HL-60 (cell line): Measurements from ENCODE around the gene MRPS24.

Source experiments
- DNase-seq, 2 experiments: peaks; one replicate each; pipeline ENCODE4 v3.0.0-alpha.2; 2010 to 2020; ENCODE audit warnings: low read depth in 1 of 2, low spot score in 1 of 2
- H3K27ac ChIP-seq: fragments of 250-450 bp; sonication (Bioruptor Pico); replicated peaks from 2 replicates; pipeline ENCODE4 v1.5.1; 2020; ENCODE audit warnings: mild to moderate bottlenecking, moderate library complexity
- H3K27me3 ChIP-seq: fragments of 250-450 bp; sonication (Bioruptor Pico); 2 replicates; pipeline ENCODE4 v1.5.1; 2021; ENCODE audit warnings: mild to moderate bottlenecking, moderate library complexity; ENCODE audit not compliant: insufficient read depth, poor library complexity, severe bottlenecking
- H3K4me3 ChIP-seq: replicated peaks from 2 replicates; pipeline ENCODE4 v1.5.1; 2011; ENCODE audit warnings: mild to moderate bottlenecking, control low read depth, low read length; ENCODE audit not compliant: insufficient read depth
- GABPA ChIP-seq: IDR thresholded peaks from 2 replicates; pipeline ENCODE4 v1.6.1; 2012; ENCODE audit warnings: low read depth
- POLR2AphosphoS5 ChIP-seq: IDR thresholded peaks from 2 replicates; pipeline ENCODE4 v1.6.1; 2012; ENCODE audit warnings: low read depth
- SPI1 ChIP-seq: IDR thresholded peaks from 2 replicates; pipeline ENCODE4 v1.6.1; 2012; ENCODE audit warnings: low read depth, mild to moderate bottlenecking, borderline replicate concordance
- TF ChIP-seq, protein P1 (sequence below): IDR thresholded peaks from one replicate; pipeline ENCODE4 v1.5.1; 2011; ENCODE audit warnings: low read length, control low read depth, inconsistent platforms; ENCODE audit not compliant: insufficient read depth
- TF ChIP-seq, protein P2 (sequence below): IDR thresholded peaks from 2 replicates; pipeline ENCODE4 v1.6.1; 2012; ENCODE audit warnings: low read depth; ENCODE audit not compliant: insufficient replicate concordance

Gene MRPS24

DNA sequence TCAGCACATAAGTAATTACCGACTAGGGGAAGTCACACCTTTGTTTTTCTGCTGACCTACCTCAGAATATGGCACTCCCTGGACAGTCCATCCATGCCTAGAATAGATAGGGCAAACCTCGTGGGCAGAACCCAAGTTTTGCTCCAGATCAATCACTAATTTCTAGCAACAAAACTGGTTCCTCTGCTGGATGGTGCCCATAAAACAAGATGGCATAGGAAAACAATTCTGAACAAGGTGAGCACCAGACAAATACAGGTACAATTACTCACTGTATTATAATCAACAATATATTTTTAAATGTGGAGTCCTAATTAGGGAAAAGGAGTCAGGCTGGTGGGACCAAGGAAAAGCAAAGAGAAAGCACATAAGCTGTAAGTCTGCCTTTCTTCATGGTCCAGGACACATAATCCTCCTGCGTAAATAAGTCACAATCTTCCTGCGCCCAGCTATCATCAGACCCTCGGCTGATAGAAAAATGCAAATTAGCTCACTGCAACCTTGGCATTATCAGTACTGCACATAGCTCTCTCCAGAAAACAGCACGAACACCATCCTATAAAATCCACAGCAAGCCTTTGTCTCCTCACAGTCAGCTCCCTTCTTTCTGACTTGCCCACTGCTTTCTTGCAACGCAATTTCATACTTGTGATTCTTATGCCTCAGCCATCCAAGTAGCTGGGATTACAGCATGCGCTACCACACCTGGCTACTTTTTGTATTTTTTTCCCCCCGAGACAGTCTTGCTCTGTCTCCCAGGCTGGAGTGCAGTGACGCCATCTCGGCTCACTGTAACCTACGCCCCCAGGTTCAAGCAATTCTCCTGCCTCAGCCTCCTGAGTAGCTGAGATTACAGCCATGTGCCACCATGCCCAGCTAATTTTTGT lies 22.0 kb upstream of the MRPS24 start:
- DNase-seq, result no peak
- TF ChIP-seq, protein P1, sequence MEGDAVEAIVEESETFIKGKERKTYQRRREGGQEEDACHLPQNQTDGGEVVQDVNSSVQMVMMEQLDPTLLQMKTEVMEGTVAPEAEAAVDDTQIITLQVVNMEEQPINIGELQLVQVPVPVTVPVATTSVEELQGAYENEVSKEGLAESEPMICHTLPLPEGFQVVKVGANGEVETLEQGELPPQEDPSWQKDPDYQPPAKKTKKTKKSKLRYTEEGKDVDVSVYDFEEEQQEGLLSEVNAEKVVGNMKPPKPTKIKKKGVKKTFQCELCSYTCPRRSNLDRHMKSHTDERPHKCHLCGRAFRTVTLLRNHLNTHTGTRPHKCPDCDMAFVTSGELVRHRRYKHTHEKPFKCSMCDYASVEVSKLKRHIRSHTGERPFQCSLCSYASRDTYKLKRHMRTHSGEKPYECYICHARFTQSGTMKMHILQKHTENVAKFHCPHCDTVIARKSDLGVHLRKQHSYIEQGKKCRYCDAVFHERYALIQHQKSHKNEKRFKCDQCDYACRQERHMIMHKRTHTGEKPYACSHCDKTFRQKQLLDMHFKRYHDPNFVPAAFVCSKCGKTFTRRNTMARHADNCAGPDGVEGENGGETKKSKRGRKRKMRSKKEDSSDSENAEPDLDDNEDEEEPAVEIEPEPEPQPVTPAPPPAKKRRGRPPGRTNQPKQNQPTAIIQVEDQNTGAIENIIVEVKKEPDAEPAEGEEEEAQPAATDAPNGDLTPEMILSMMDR, result no peak
- Histone ChIP-seq H3K27ac (no peak overlapping the region), H3K4me3 (no peak overlapping the region), H3K27me3 (no peaks in the 10 kb centered on the region)

DNA sequence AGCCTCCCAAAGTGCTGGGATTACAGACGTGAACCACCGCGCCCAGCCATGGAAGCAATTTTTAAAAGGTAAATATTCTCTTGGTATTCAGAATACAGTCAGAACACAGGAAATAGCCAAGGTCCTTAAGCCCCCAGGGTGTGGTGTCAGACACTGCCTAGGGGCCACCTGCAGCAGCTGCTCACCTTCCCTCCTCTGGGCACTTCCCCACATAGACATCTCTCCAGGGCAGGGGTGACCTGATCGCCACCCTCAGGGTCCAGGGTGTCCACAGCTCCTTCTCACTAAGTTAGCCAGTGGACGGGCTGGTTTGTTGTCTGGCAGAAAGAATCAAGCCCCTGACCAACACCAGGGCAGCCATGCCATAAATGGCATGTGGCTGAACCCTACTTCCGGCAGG lies 21.2 kb upstream of the MRPS24 start:
- TF ChIP-seq, protein P2, sequence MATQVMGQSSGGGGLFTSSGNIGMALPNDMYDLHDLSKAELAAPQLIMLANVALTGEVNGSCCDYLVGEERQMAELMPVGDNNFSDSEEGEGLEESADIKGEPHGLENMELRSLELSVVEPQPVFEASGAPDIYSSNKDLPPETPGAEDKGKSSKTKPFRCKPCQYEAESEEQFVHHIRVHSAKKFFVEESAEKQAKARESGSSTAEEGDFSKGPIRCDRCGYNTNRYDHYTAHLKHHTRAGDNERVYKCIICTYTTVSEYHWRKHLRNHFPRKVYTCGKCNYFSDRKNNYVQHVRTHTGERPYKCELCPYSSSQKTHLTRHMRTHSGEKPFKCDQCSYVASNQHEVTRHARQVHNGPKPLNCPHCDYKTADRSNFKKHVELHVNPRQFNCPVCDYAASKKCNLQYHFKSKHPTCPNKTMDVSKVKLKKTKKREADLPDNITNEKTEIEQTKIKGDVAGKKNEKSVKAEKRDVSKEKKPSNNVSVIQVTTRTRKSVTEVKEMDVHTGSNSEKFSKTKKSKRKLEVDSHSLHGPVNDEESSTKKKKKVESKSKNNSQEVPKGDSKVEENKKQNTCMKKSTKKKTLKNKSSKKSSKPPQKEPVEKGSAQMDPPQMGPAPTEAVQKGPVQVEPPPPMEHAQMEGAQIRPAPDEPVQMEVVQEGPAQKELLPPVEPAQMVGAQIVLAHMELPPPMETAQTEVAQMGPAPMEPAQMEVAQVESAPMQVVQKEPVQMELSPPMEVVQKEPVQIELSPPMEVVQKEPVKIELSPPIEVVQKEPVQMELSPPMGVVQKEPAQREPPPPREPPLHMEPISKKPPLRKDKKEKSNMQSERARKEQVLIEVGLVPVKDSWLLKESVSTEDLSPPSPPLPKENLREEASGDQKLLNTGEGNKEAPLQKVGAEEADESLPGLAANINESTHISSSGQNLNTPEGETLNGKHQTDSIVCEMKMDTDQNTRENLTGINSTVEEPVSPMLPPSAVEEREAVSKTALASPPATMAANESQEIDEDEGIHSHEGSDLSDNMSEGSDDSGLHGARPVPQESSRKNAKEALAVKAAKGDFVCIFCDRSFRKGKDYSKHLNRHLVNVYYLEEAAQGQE, result no peak
- H3K4me3 ChIP-seq, result no peak overlapping the region

DNA sequence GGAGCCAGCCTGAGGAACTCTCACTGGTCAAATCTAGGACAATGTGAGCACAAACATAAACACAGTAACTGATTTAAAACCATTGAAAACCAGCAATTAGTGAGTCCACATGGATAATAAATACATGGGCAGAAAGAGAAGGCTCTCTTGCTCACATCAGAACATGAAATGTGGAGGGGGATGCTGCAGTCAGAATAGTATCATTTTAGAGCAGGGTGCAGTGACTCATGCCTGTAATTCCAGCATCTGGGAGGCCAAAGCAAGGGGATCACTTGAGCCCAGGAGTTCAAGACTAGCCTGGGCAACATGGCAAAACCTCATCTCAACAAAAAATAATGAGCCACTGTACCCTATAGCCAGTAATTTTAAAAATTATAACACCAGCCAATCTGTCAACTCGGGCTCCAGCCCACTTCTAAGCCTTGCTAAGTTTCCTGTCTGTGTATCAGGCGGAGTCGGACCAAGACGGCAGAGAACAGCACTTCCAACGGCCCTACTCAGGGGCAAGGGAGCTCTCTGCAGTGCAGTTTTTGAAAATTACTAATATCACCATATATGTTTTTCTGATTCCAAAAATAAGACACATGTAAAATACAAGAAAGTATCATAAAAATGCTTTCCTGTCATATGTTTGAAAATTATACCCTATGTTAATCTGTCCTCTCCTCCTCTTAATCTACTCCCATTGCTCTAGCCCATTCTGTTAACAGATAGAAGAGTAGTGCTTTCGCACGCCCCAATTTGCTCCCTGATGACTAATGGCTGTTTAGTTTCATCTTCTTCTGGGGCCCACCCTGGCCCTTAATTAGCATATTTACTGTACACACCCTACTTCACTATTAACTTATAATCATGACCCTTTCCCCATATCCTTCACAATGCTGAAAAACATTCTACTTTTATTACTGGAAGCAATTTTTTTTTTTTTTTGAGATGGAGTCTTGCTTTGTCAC lies 20.0 kb upstream of the MRPS24 start:
- DNase-seq, result no peak
- TF ChIP-seq, protein P2, result no peak
- TF ChIP-seq POLR2AphosphoS5 (no peak), GABPA (no peak)
- Histone ChIP-seq H3K4me3 (no peak overlapping the region), H3K27ac (no peak overlapping the region), H3K27me3 (no peaks in the 10 kb centered on the region)

More for the DNA sequence above, 21.2 kb upstream of the MRPS24 start:
- no peak for DNase-seq
- Histone ChIP-seq H3K27me3 (no peaks in the 10 kb centered on the region), H3K27ac (no peak overlapping the region)

DNA sequence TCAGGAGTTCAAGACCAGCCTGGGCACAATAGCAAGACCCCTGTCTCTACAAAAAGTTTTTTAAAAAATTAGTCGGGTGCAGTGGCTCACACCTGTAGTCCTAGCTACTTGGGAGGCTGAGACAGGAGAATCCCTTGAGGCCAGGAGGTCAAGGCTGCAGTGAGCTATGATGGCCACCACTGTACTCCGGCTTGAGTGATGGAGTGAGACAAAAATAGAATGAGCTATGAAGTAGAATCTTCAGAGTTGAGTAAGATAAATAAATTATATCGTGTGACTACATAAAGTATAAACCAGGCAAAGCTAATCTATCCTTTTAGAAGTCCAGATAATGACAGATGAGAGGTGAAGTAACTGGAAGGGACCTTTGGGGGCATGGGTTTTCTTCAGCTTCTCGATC lies 15.3 kb upstream of the MRPS24 start:
- no peak for DNase-seq

More for the DNA sequence above, 15.3 kb upstream of the MRPS24 start:
- H3K27me3 ChIP-seq, result no peaks in the 10 kb centered on the region
- H3K27ac ChIP-seq, result no peak overlapping the region
- TF ChIP-seq, protein P2, result no peak
- TF ChIP-seq, protein P1, result no peak
- TF ChIP-seq SPI1 (no peak), POLR2AphosphoS5 (no peak), GABPA (no peak)
- no peak overlapping the region for H3K4me3 ChIP-seq
